NCI-H1092 treated with DMSO at 0.1 percent for 48 hours (cell line): ENCODE measurements around the gene TSGA10.
"Not testable (repeated sequence)": the region's sequence is repeated elsewhere in the genome, so short reads cannot be mapped to it uniquely, and the experiment has no call there.

ENCODE experiments used
- DNase-seq: peaks from one replicate; lab custom pipeline; 2025; lab: John Stamatoyannopoulos, UW

Gene TSGA10, protein sequence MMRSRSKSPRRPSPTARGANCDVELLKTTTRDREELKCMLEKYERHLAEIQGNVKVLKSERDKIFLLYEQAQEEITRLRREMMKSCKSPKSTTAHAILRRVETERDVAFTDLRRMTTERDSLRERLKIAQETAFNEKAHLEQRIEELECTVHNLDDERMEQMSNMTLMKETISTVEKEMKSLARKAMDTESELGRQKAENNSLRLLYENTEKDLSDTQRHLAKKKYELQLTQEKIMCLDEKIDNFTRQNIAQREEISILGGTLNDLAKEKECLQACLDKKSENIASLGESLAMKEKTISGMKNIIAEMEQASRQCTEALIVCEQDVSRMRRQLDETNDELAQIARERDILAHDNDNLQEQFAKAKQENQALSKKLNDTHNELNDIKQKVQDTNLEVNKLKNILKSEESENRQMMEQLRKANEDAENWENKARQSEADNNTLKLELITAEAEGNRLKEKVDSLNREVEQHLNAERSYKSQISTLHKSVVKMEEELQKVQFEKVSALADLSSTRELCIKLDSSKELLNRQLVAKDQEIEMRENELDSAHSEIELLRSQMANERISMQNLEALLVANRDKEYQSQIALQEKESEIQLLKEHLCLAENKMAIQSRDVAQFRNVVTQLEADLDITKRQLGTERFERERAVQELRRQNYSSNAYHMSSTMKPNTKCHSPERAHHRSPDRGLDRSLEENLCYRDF

GRCh38 chr2:99154643-99155536 is at the start of gene TSGA10, which contains the start of gene LIPT1:
Gene TSGA10 (minus strand): TSS chr2:99154942. CDS start chr2:99109439, 45,503 bp downstream.
Gene LIPT1 (plus strand): TSS chr2:99154967. CDS start chr2:99161958, 6,991 bp downstream.
- DNase-seq, result peak; percentile 80

DNA sequence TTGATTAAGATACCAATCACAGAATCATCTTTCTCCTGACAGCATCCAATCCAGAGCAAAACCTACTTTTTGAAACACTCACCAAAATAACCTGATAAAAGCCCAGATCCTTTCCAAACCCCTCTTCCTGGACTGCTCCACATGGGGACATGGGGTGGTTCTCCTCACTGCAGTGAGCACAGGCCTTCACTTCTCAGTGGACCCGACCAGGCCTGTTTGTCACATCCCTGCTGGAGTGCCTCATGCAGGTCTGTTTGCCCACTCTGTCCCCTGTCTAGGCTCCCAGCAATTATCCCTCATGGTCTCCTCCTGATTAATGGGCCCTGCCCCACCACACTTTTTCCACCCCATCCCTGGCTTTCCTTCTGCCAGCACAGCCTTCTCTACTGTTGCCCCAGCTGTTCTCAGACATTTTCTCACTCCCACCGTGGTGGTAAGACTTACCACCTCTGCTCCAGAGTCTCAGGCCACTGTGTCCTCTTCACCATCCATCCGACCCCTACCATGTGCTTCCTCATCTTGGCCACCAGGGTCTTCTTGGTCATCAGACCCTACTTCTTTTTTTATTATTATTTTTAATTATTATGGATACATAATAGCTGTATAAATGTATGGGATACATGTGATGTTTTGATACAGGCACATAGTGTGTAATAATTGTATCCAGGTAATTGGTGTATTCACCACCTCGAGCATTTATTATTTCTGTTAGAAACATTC is 47.4 kb upstream of the TSGA10 start:
- DNase-seq, result no peak

DNA sequence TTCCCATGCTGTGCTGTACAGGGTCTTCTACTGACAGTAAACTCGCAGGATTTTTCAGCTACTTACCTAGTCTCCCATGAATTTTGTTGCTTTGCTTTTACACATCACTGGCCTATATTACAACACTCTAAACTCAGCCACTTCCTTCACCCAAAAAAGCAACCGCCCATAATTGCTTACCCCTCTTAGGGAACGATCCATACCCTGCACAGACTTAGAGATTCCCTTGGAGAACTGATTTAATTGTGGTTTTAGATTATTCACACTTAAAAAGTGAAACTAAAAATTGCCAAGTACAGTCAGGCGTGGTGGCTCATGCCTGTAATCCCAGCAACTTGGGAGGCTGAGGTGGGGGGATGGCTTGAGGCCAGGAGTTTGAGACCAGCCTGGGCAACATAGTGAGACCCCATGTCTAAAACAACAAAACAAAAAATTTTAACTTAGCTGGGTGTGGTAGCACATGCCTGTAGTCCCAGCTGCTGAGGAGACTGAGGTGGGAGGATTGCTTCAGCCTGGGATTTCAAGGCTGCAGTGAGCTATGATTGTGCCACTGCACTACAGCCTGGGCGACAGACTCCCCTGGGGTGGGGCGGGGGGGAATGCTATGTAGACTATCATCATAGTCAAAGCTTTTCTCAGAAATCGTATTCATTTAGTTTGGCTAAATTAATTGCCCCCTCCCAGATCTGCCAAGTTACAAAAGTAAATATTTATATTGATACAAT is 45.5 kb upstream of the TSGA10 start:
- no peak for DNase-seq

GRCh38 chr2:99198103-99198841 is 43.5 kb upstream of the TSGA10 start:
- DNase-seq, result no peak

DNA sequence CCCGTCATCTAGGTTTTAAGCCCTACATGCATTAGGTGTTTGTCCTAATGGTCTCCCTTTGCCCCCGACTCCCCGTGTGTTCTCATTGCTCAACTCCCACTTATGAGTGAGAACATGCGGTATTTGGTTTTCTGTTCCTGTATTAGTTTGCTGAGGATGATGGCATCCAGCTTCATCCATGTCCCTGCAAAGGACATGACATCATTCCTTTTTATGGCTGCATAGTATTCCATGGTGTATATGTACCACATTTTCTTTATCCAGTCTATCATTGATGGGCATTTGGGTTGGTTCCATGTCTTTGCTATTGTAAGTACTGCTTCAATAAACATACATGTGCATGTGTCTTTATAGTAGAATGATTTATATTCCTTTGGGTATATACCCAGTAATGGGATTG is 37.6 kb upstream of the TSGA10 start:
- not testable (repeated sequence) for DNase-seq

DNA sequence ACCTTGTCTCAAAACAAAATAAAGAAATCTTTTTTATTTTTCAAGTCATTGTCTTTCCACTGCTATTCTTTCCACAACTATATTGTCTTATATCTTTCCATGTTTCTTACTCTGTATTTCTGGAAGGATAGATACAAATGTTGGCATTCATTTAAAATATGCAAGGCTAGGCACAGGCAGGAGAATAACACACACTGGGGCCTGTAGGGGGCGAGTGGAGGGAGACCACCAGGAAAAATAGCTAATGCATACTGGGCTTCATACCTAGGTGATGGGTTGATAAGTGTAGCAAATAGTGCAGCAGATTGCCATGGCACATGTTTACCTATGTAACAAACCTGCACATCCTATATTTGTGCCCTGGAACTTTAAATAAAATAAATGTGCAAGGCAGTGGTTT is 35.8 kb upstream of the TSGA10 start:
- DNase-seq, result no peak

- DNase-seq, result no peak
Observed at GRCh38 chr2:99188357-99188756, 33.6 kb upstream of the TSGA10 start.

DNA sequence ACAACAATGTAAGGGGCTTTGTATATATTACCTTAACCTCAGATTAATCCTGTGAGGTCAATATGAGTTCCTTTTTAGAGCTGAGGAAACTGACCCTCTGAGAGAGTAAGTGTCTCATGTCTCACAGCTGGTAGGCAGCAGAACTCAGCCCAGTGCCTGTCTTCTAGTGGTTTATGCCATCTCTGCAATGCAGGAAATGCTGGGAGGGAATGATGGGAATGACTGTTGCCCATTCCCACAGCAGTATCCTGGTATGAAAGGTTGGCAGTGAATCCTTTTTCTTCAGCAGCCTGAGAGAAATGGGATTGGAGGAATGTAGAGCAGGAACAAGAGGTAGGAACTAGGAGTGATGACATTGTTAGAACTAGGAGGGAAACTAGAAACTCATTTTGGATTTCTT is 32.3 kb upstream of the TSGA10 start:
- no peak for DNase-seq

GRCh38 chr2:99184811-99185210 is 30.1 kb upstream of the TSGA10 start:
- no peak for DNase-seq

- DNase-seq, result no peak
Observed at GRCh38 chr2:99183025-99183424, 28.3 kb upstream of the TSGA10 start.

DNA sequence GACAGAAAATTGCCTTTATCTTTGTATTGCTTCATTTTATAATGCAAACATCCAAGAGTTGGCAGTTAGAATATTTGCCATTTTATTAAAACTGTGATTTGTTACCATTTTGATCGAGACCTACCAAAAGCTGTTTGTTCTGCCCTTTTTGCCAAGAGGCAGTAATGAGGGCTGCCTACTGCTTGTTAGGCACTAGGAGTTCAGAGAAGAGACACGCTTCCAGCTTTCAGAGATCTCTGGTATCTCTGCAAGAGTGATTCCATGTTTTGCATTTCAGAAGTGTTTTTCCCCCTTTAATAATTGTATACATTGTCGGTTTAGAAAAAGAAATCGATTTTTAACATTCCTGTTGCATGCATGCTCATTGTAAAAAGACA is 26.9 kb upstream of the TSGA10 start:
- DNase-seq, result no peak

DNA sequence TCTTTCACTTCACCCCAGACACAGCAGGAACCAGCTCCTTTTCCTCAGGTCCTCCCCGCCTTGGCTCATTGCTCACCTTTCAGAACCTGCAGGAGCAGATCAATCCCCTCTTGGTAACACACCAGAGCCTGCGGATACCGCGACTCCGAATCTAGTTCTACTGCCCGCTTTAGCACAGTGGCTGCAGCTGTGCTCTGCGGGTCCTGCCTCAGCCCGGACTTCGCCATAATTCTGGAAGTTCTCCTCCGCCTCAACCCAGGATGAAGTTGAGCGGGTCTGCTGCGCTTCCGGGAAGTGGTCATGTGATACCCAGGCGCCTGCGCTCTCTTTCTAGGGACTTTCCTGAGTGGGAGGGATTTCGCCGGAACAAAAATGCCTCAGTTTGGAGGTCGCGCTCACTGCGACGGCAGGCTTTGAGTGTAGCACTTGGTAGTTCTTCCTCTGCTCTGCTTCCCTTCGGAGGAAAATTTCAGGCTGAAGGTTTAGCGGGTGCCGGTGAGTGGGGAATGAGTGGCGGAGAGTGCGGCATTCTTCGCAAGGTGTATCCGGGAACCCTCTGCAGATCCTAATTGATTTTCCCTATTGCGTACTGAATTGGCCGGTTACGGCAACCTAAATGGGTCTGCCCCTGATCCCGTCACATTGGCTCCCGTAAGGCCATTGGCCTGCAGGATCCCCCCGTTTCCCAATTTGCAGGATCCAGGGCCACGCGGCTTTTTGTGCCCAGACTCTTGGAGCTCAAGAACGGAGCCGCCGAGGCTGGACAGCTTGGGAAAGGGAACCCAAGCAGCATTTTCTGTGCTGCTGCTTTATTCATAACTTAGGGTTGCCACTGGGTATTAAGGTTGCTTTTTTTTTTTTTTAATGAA is 26.2 kb upstream of the TSGA10 start, which contains the start of the genes MITD1 and MRPL30:
MITD1 (minus strand) TSS at position 304 of the 869 bp plus-strand sequence; CDS start at position 227, 77 bp downstream.
MRPL30 (plus strand) TSS at position 430 of the 869 bp plus-strand sequence. CDS start 5,020 bp downstream, outside the sequence.
- peak; percentile 93 for DNase-seq

DNA sequence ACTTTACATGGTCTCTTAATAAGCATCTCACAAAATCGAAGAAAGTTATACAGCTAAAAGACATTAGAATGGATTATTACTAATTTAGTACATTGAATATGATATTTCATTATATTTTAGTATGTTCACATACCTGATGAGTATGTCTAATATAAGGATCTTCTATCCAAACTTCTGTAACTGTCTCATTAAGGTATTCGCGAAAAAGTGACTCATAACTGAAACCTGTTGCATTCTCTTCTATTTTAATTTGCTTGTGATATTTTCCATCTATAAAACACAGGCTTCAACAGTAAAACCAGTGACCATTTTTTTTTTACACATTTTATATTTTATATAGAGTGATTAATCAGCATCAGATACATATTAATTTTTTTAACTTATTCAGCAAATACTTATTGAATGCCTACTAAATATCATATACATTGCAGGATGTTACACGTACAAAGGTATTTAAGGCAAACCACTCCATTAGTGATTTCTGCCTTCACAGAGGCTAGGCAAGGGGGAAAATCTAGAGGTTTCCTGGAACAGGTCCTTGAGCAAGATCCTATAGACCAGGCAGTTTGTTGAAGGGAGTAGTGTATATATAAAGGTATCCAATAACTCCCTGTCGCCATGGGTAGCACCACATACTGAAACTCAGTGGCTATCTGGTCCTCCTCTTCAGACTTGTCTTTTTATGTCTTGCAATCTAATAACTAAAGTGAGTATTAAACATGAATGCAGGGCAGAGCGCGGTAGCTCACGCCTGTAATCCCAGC is 16.8 kb upstream of the TSGA10 start:
- DNase-seq, result no peak

DNA sequence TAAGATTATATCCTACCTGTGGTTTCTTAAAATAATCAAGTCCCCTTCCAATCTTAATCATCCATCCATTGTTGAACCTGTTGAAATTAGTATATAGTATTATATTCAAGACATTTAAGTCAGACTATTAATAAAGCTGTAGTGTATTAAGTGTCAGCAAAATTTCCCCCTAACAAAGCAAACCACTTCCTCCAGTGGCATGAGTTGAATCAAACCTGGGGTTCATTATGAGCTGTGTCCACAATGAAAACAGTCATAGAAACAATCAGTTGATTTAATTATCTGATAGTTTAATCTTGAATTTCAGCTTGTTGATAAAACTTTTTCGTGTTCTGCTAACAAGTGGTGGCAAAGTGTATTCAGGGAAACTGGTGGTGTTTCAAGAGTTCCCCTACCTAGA is 14.8 kb upstream of the TSGA10 start:
- DNase-seq, result no peak

GRCh38 chr2:99166218-99166617 is 11.5 kb upstream of the TSGA10 start:
- DNase-seq, result no peak

DNA sequence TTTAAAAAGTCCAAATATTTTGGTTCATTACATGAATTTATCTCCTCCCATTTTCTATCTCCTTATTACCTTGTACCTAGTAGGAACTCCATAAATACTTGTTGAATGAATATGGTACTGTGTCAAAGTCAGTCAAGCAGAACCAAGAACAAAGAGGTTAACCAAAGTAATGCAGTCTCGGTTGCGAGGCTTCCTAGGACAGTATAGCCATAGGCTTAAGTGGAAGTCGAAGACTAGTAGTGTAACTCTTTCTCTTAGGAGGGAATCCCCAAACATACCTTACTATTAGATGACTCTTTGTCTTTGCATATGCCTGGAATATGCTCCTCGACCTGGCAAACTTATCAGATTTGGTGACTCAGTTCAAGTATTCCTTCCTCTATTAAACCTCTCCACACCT is 4.9 kb upstream of the TSGA10 start:
- no peak for DNase-seq

DNA sequence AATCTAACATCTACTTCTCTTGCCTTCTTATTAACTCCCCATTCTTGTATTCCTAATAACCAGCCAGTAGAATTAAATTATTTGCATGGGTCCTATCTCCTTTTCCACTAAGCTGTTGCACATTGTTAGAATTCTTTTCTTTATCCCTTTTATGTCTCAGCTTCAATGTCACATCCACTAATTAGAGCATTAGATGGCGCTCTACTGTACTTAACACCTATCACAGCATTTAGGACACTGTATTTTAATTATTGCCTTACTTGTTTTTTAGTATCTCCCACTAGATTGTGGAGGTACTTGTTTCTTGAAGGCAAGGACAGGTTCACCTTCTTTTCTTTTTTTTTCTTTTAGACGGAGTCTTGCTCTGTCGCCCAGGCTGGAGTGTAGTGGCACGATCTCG is 3.9 kb upstream of the TSGA10 start:
- no peak for DNase-seq

GRCh38 chr2:99156891-99157290 is 2.1 kb upstream of the TSGA10 start:
- DNase-seq, result no peak
